Measurements from ENCODE around the gene TRPM3.

- TF ChIP-seq CTCF (IDR thresholded peaks at IDR 0.05), result no peak
- TF ChIP-seq, protein P1, sequence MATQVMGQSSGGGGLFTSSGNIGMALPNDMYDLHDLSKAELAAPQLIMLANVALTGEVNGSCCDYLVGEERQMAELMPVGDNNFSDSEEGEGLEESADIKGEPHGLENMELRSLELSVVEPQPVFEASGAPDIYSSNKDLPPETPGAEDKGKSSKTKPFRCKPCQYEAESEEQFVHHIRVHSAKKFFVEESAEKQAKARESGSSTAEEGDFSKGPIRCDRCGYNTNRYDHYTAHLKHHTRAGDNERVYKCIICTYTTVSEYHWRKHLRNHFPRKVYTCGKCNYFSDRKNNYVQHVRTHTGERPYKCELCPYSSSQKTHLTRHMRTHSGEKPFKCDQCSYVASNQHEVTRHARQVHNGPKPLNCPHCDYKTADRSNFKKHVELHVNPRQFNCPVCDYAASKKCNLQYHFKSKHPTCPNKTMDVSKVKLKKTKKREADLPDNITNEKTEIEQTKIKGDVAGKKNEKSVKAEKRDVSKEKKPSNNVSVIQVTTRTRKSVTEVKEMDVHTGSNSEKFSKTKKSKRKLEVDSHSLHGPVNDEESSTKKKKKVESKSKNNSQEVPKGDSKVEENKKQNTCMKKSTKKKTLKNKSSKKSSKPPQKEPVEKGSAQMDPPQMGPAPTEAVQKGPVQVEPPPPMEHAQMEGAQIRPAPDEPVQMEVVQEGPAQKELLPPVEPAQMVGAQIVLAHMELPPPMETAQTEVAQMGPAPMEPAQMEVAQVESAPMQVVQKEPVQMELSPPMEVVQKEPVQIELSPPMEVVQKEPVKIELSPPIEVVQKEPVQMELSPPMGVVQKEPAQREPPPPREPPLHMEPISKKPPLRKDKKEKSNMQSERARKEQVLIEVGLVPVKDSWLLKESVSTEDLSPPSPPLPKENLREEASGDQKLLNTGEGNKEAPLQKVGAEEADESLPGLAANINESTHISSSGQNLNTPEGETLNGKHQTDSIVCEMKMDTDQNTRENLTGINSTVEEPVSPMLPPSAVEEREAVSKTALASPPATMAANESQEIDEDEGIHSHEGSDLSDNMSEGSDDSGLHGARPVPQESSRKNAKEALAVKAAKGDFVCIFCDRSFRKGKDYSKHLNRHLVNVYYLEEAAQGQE (IDR thresholded peaks at IDR 0.05; ENCODE audit: insufficient read depth in 1 of 2, low read depth in 2 of 2, low read length in 1 of 2), result no peak
- TF ChIP-seq POLR2AphosphoS5 (IDR thresholded peaks at IDR 0.05; ENCODE audit: low read depth, low read length), result no peak
These were observed 452.7 kb downstream of the TRPM3 start for GRCh38 chr9:70668751-70669150.

Measured in Panc1 (cell line).